Stimulated activated naive B cell treated with anti-CD40 and anti-IgM and Interleukin-4, amounts not matched to agents 10 μg/mL and 1 μg/mL and 100 μg/mL, for 72 hours (primary cell): ENCODE data around the gene TRIM56.
"Not testable (repeated sequence)": the region's sequence is repeated elsewhere in the genome, so short reads cannot be mapped to it uniquely, and the experiment has no call there.

Experiments used
- ATAC-seq, 2 donors: fragments of 150-1000 bp; cut with Tn5 transposase; replicated peaks; 2 replicates each; pipeline ENCODE4 v1.10.0; 2021; ENCODE audit warnings: moderate library complexity in 1 of 2
- DNase-seq: peaks from one replicate; pipeline ENCODE4 v3.0.0; 2021
- H3K27ac Mint-ChIP-seq: one replicate; pipeline ENCODE4 v1.8.0; 2022; ENCODE audit warnings: mild to moderate bottlenecking, mixed read lengths
- H3K27me3 Mint-ChIP-seq, 2 donors: one replicate each; pipeline ENCODE4 v1.8.0; 2022; ENCODE audit warnings: mixed read lengths in 2 of 2
- H3K36me3 Mint-ChIP-seq, 2 donors: one replicate each; pipeline ENCODE4 v1.8.0; 2022; ENCODE audit warnings: mixed read lengths in 2 of 2, mild to moderate bottlenecking in 1 of 2
- H3K4me1 Mint-ChIP-seq, 2 donors: one replicate each; pipeline ENCODE4 v1.8.0; 2022; ENCODE audit warnings: mixed read lengths in 2 of 2, mild to moderate bottlenecking in 1 of 2
- H3K4me3 Mint-ChIP-seq, 2 donors: one replicate each; pipeline ENCODE4 v1.8.0; 2022; ENCODE audit warnings: mild to moderate bottlenecking in 2 of 2, mixed read lengths in 2 of 2, moderate library complexity in 1 of 2
- H3K9me3 Mint-ChIP-seq, 2 donors: one replicate each; pipeline ENCODE4 v1.8.0; 2022; ENCODE audit warnings: mixed read lengths in 2 of 2, mild to moderate bottlenecking in 1 of 2

TRIM56 gene, protein sequence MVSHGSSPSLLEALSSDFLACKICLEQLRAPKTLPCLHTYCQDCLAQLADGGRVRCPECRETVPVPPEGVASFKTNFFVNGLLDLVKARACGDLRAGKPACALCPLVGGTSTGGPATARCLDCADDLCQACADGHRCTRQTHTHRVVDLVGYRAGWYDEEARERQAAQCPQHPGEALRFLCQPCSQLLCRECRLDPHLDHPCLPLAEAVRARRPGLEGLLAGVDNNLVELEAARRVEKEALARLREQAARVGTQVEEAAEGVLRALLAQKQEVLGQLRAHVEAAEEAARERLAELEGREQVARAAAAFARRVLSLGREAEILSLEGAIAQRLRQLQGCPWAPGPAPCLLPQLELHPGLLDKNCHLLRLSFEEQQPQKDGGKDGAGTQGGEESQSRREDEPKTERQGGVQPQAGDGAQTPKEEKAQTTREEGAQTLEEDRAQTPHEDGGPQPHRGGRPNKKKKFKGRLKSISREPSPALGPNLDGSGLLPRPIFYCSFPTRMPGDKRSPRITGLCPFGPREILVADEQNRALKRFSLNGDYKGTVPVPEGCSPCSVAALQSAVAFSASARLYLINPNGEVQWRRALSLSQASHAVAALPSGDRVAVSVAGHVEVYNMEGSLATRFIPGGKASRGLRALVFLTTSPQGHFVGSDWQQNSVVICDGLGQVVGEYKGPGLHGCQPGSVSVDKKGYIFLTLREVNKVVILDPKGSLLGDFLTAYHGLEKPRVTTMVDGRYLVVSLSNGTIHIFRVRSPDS

DNA sequence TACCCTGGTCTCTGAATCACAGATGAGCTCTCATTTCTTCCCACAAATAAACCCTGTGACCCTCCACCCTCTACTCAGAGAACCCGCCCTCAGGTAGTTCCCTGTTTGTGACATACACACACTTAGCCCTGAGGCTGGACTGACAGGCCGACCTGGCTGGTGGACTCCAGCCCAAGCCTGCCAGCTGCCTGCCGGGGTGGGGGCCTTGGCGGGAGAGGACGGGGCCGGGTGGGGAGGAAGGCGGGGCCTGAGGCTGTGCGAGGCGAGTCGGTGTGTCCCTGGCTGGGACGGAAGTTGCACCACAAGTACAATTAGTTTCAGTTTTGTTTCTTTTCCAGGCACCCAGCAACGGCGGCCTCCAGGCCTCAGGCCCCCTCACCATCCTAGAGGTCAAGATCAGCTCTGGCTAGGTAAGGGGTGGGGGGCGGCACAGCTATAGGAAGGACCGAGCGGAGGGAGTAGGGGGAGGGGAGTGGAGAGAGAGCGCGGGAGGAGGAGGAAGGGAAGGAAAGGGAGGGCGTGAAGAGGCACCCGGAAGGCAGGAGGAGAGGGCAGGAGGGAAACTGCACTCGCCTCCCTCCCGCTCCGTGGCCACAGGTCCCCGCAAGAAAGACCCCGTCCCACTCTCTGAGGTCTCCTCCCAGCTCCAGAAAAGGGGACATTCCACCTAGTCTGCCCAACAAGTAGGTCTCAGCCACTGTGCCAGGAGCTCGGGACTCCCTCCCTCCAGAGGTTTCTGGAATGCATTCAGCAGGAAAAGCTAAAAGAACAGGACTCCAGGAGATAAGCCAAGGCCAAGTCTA is at the start of gene TRIM56:
TSS of gene TRIM56 (plus strand) at position 320 of the 803 bp plus-strand sequence. CDS start 1,832 bp downstream, outside the sequence.
- DNase-seq = peak; percentile 63
- ATAC-seq = peak; percentile 95 to 96
- Mint-ChIP-seq H3K27me3 (peaks cover 0 to 5% of the 10 kb centered on the region in 2 donors), H3K9me3 (no peaks in the 10 kb centered on the region), H3K4me1 (peaks cover 18 to 36% of the 10 kb centered on the region in 2 donors), H3K36me3 (peaks cover 16 to 25% of the 10 kb centered on the region in 2 donors), H3K27ac (peak within 1 kb of the TSS; percentile 100), H3K4me3 (peak within 1 kb of the TSS; percentile 97 to 99)

DNA sequence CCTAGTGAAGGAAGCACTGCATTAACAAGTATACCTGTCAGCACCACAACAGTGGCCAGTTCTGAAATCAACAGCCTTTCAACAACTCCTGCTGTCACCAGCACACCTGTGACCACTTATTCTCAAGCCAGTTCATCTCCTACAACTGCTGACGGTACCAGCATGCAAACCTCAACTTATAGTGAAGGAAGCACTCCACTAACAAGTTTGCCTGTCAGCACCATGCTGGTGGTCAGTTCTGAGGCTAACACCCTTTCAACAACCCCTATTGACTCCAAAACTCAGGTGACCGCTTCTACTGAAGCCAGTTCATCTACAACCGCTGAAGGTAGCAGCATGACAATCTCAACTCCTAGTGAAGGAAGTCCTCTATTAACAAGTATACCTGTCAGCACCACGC is 49.3 kb upstream of the TRIM56 start:
- no peak overlapping the region for H3K4me3 Mint-ChIP-seq
- no peaks in the 10 kb centered on the region for H3K9me3 Mint-ChIP-seq
- peaks cover 0 to 3% of the 10 kb centered on the region in 2 donors for H3K27me3 Mint-ChIP-seq
- no peaks in the 10 kb centered on the region for H3K36me3 Mint-ChIP-seq
- ATAC-seq = no peak
- DNase-seq = no peak
- no peaks in the 10 kb centered on the region for H3K4me1 Mint-ChIP-seq
- H3K27ac Mint-ChIP-seq = no peak overlapping the region

DNA sequence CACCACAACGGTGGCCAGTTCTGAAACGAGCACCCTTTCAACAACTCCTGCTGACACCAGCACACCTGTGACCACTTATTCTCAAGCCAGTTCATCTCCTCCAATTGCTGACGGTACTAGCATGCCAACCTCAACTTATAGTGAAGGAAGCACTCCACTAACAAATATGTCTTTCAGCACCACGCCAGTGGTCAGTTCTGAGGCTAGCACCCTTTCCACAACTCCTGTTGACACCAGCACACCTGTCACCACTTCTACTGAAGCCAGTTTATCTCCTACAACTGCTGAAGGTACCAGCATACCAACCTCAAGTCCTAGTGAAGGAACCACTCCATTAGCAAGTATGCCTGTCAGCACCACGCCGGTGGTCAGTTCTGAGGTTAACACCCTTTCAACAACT is 44.0 kb upstream of the TRIM56 start:
- not testable (repeated sequence) for H3K9me3 Mint-ChIP-seq, H3K4me1 Mint-ChIP-seq, H3K27ac Mint-ChIP-seq, DNase-seq, H3K4me3 Mint-ChIP-seq, H3K36me3 Mint-ChIP-seq, ATAC-seq
- H3K27me3 Mint-ChIP-seq = peaks cover 7 to 11% of the 10 kb centered on the region in 2 donors

DNA sequence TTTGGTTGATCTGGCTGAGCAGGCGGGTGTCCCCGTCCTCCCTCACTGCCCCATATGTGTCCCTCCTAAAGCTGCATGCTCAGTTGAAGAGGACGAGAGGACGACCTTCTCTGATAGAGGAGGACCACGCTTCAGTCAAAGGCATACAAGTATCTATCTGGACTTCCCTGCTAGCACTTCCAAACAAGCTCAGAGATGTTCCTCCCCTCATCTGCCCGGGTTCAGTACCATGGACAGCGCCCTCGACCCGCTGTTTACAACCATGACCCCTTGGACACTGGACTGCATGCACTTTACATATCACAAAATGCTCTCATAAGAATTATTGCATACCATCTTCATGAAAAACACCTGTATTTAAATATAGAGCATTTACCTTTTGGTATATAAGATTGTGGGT is 26.9 kb upstream of the TRIM56 start:
- H3K27me3 Mint-ChIP-seq = peaks cover 51 to 54% of the 10 kb centered on the region in 2 donors
- no peaks in the 10 kb centered on the region for H3K9me3 Mint-ChIP-seq
- no peak for ATAC-seq
- H3K4me1 Mint-ChIP-seq = peaks cover 3 to 6% of the 10 kb centered on the region in 2 donors
- DNase-seq = no peak
- no peak overlapping the region for H3K4me3 Mint-ChIP-seq
- no peak overlapping the region for H3K27ac Mint-ChIP-seq
- no peaks in the 10 kb centered on the region for H3K36me3 Mint-ChIP-seq

DNA sequence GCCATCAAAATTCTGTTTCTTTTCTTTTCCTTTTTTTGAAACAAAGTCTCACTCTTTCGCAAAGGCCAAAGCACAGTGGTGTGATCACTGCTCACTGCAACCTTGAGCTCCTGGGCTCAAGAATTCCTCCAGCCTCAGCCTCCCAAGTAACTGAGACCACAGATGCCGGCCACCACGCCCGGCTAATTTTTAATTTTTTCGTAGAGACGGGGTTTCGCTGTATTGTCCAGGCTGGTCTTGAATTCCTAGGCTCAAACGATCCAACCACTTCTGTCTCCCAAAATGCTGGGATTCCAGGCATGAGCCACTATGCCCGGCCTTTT is 25.7 kb upstream of the TRIM56 start:
- no peak for ATAC-seq
- H3K27me3 Mint-ChIP-seq = peaks cover 57 to 63% of the 10 kb centered on the region in 2 donors

DNA sequence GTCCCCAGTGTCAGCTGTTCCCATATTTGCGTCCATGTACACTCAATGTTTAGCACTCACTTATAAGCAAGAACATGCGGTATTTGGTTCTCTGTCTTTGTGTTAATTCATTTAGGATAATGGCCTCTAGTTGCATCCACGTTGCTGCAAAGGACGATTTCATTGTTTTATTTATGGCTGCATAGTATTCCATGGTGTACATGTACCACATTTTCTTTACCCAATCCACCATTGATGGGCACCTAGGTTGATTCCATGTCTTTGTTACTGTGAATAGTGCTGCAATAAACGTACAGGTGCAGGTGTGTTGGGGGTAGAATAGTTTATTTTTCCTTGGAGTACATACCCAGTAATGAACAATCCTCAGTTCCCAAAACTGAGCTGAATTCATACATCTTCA is 24.3 kb upstream of the TRIM56 start:
- H3K27ac Mint-ChIP-seq = peak overlapping the region; percentile 20
- ATAC-seq (no peak), DNase-seq (no peak)
- no peaks in the 10 kb centered on the region for H3K9me3 Mint-ChIP-seq
- H3K36me3 Mint-ChIP-seq = no peaks in the 10 kb centered on the region
- H3K4me3 Mint-ChIP-seq = no peak overlapping the region
- peaks cover 3 to 6% of the 10 kb centered on the region in 2 donors for H3K4me1 Mint-ChIP-seq
- H3K27me3 Mint-ChIP-seq = peaks cover 59 to 67% of the 10 kb centered on the region in 2 donors

More for the DNA sequence above, 25.7 kb upstream of the TRIM56 start:
- H3K9me3 Mint-ChIP-seq = no peaks in the 10 kb centered on the region
- no peak for DNase-seq
- no peak overlapping the region for H3K27ac Mint-ChIP-seq
- H3K4me3 Mint-ChIP-seq = no peak overlapping the region
- peaks cover 3 to 6% of the 10 kb centered on the region in 2 donors for H3K4me1 Mint-ChIP-seq
- no peaks in the 10 kb centered on the region for H3K36me3 Mint-ChIP-seq

DNA sequence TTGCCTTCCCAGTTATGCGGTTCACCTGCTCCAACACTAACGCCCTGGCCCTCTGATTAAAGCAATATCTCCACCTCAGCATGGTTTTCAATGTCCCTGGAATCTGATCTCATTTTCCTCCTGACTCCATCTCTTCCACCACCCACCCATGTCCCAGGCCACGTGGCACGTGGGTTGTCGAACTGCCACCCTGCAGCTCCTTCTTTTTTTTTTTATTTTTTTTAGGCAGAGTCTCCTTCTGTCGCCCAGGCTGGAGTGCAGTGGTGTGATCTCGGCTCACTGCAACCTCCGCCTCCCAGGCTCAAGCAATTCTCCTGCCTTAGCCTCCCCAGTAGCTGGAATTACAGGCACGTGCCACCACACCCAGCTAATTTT is 21.1 kb upstream of the TRIM56 start:
- not testable (repeated sequence) for H3K4me3 Mint-ChIP-seq, H3K4me1 Mint-ChIP-seq, ATAC-seq, DNase-seq, H3K36me3 Mint-ChIP-seq, H3K27ac Mint-ChIP-seq, H3K9me3 Mint-ChIP-seq
- peaks cover 52% of the 10 kb centered on the region in 2 donors for H3K27me3 Mint-ChIP-seq

DNA sequence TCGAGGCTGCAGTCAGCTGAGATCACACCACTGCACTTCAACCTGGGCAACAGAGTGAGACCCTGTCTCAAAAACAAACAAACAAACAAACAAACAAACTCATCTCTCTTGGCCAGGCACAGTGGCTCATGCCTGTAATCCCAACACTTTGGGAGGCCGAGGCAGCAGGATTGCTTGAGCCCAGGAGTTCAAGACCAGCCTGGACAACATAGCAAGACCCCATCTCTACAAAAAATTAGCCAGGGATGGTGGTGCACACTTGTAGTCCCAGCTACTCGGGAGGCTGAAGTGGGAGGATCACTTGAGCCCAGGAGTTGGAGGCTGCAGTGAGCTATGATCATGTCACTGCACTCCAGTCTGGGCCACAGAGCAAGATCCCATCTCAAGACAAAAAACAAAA is 20.1 kb upstream of the TRIM56 start:
- not testable (repeated sequence) for H3K27ac Mint-ChIP-seq, DNase-seq, ATAC-seq, H3K4me1 Mint-ChIP-seq, H3K4me3 Mint-ChIP-seq, H3K36me3 Mint-ChIP-seq, H3K9me3 Mint-ChIP-seq
- H3K27me3 Mint-ChIP-seq = peaks cover 52 to 55% of the 10 kb centered on the region in 2 donors

DNA sequence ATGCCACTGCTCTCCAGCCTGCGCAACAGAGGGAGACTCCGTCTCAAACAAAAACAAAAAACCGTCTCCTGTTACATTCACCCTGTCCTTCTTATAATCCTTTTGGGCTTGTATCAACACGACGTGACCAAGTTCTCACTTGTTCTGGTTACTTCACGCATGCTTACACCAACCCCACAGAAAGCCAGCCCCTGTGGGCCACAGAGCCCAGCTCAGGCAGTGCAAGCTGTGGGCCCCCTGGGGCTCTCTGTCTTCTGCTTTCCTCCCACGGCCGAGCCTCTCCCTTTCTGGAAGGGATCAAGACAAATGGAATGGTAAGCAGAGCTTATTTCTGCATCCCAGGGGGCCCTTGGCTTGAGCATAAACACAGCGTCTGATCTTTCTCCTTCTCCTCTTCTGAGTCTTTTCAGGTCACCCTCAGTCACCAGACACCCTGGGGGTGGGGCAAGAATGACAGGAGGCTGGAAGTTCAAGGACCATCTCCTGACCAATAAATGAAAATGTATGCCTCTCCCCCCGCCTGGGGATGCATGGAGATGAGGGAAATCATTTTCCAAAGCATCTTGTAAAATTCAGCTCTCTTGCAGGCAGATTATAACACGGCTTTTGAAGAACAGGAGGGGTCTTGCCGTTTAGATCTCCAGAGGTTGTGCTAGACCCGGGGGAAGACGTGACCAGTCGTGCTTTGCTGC is 19.0 kb upstream of the TRIM56 start:
- H3K4me1 Mint-ChIP-seq = no peaks in the 10 kb centered on the region
- peaks cover 46 to 50% of the 10 kb centered on the region in 2 donors for H3K27me3 Mint-ChIP-seq
- no peaks in the 10 kb centered on the region for H3K36me3 Mint-ChIP-seq
- no peak overlapping the region for H3K27ac Mint-ChIP-seq
- ATAC-seq (no peak), DNase-seq (no peak)
- H3K9me3 Mint-ChIP-seq = no peaks in the 10 kb centered on the region
- H3K4me3 Mint-ChIP-seq = no peak overlapping the region

DNA sequence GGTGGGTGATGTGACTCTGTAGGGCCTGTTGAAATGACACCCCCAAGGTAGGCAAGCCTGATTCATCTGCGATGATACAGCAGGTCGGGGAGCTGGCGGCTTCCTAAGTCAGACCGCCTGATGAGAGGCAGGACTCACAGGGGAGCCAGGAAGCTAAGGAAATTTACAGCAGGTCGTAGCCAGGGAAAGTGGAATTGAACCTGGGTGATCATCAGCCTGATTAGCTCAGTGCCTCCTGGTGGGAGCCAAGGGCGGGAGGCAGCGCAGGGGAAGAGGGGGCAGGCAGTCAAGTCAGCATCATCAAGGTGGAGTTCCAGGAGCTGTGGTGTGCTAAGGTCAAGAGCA is 18.5 kb upstream of the TRIM56 start:
- Mint-ChIP-seq H3K27me3 (peaks cover 40 to 51% of the 10 kb centered on the region in 2 donors), H3K9me3 (no peaks in the 10 kb centered on the region), H3K4me1 (no peaks in the 10 kb centered on the region), H3K4me3 (no peak overlapping the region), H3K36me3 (no peaks in the 10 kb centered on the region), H3K27ac (no peak overlapping the region)
- ATAC-seq = no peak
- no peak for DNase-seq

DNA sequence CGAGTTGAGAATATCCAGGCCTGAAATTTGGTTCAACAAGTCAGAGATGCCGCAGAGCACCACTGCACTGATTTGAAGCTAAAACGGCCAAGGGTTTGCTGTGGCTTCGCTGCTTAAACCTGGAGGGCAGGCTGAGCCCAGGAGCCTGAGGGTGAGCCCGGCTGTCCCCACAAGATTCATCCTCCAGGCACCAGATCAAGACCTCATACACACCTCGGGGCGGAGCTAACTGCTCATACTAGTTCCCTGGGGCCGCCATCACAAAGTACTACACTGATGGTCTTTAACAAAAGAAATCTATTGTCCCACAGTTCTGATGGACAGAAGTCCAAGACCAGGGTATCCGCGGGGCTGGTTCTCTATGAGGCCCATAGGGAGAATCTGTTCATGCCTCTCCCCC is 16.9 kb upstream of the TRIM56 start:
- no peak overlapping the region for H3K27ac Mint-ChIP-seq
- ATAC-seq (no peak), DNase-seq (no peak)
- no peaks in the 10 kb centered on the region for H3K9me3 Mint-ChIP-seq
- no peaks in the 10 kb centered on the region for H3K4me1 Mint-ChIP-seq
- no peak overlapping the region for H3K4me3 Mint-ChIP-seq
- no peaks in the 10 kb centered on the region for H3K36me3 Mint-ChIP-seq
- H3K27me3 Mint-ChIP-seq = peaks cover 39 to 47% of the 10 kb centered on the region in 2 donors

DNA sequence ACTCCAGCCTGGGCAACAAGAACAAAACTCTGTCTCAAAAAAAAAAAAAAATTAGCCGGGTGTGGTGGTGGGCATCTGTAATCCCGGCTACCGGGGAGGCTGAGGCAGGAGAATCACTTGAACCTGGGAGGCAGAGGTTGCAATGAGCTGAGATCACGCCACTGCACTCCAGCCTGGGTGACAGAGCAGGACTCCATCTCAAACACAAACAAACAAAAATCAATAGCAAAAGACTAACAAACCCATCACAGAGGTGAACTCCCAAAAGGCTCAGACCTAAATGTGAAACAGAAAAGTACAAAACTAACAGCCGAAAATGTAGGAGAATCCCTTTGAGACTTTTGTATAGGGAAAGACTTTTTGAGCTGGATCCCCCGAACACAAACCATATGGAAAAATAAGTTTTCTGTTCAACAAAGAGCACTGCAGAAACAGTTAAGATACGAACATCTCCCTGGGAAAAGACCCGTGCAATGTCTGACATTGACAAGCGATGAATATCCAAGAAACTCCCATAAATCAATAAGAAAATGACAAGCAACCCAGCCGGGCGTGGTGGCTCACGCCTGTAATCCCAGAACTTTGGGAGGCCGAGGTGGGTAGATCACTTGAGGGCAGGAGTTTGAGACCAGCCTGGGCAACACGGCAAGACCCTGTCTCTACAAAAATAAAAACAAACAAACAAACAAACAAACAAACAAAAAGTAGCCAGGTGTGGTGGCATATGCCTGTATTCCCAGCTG is 13.7 kb upstream of the TRIM56 start:
- not testable (repeated sequence) for H3K4me3 Mint-ChIP-seq
- peaks cover 16 to 34% of the 10 kb centered on the region in 2 donors for H3K27me3 Mint-ChIP-seq

DNA sequence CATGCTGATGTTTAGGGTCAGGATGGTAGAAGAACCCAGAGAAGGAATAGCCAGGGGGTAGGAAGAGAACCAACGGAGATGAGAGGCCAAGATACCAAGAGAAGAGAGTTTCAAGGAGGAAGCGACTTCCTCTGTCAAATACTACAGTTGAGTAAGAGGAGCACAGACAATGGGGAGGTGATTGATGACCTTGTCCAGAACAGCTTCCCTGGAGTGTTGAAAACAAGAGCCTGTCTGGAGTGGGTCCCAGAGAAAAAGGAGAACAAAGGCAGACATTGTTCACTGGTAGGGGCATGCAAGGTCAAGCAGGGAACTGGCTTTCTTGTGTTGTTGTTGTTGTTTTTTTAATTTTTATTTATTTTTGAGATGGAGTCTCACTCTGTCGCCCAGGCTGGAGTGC is 9.6 kb upstream of the TRIM56 start:
- Mint-ChIP-seq H3K27ac (no peak overlapping the region), H3K27me3 (peaks cover 0 to 19% of the 10 kb centered on the region in 2 donors), H3K9me3 (no peaks in the 10 kb centered on the region), H3K4me1 (peaks cover 6 to 11% of the 10 kb centered on the region in 2 donors), H3K4me3 (no peak overlapping the region), H3K36me3 (no peaks in the 10 kb centered on the region)
- ATAC-seq = no peak
- DNase-seq = no peak

More for the DNA sequence above, 13.7 kb upstream of the TRIM56 start:
- H3K27ac Mint-ChIP-seq, DNase-seq, H3K4me1 Mint-ChIP-seq, H3K36me3 Mint-ChIP-seq, ATAC-seq, H3K9me3 Mint-ChIP-seq: not testable (repeated sequence)
